HepG2 (cell line): ENCODE results near the gene LRRN3. TPM values are rescaled to one million over a fixed set of nuclear protein-coding genes. Genes with fewer than 3 reads are reported as not detected.

Source experiments
- ATAC-seq: fragments of 200-7000 bp; cut with Tn5 transposase; 3 replicates; pipeline ENCODE4 v1.9.1; 2020; ENCODE audit warnings: mild to moderate bottlenecking, moderate library complexity
- BruUV-seq: library from RNA; stranded (reverse); fragments of 400-500 nt; replicated peaks from 2 replicates; lab custom pipeline; 2021; lab: Mats Ljungman, UMichigan
- CTCF ChIA-PET: fragments of 300-600 bp; formaldehyde crosslinking; extraction: SDS; loops from one replicate; lab custom pipeline; 2021; ENCODE audit warnings: low total read pairs, inconsistent platforms, low intra/inter-chr PET ratio; lab: Yijun Ruan, JAX
- POLR2A ChIA-PET: fragments of 350-600 bp; sonication (Branson Sonifier 250); formaldehyde crosslinking; loops from one replicate; lab custom pipeline; 2020; ENCODE audit warnings: antibody characterized with exemption, inconsistent platforms; lab: Yijun Ruan, JAX
- DNase-seq: peaks from one replicate; pipeline ENCODE4 v3.0.0-alpha.2; 2015; ENCODE audit warnings: low spot score
- FAIRE-seq: peaks from 3 replicates; lab custom pipeline; 2011; peaks lifted over from hg19 to GRCh38; lab: Jason Lieb, UNC
- H2AFZ ChIP-seq: one replicate; pipeline ENCODE4 v1.6.1; 2011; ENCODE audit warnings: low read length, inconsistent platforms
- H3K27ac ChIP-seq: fragments of 300-600 bp; 3 replicates; pipeline ENCODE4 v1.8.0; 2011; ENCODE audit warnings: mixed run types, mild to moderate bottlenecking, mixed read lengths, low read length, inconsistent platforms; ENCODE audit not compliant: insufficient read depth; ENCODE audit errors: extremely low read length
- H3K27me3 ChIP-seq, 2 experiments: fragments of 200-600 bp in 1 of 2; 2 replicates in 1 of 2; 3 replicates in 1 of 2; pipeline versions ENCODE4 v1.6.0 to v1.8.0; 2011; ENCODE audit warnings: low read length in 2 of 2, mild to moderate bottlenecking in 2 of 2, moderate library complexity in 2 of 2, inconsistent platforms in 1 of 2; ENCODE audit not compliant: insufficient read depth in 2 of 2, control insufficient read depth in 1 of 2
- H3K36me3 ChIP-seq, 2 experiments: fragments of 200-600 bp in 1 of 2; replicated peaks in 1 of 2; 2 replicates in 1 of 2; 3 replicates in 1 of 2; pipeline versions ENCODE4 v1.5.1 to v1.8.0; 2011; ENCODE audit warnings: low read length in 2 of 2, inconsistent platforms in 1 of 2; ENCODE audit not compliant: insufficient read depth in 2 of 2, control insufficient read depth in 1 of 2
- H3K4me1 ChIP-seq: 2 replicates; pipeline ENCODE4 v1.5.1; 2012; ENCODE audit warnings: low read length, inconsistent platforms; ENCODE audit not compliant: insufficient read depth
- H3K4me2 ChIP-seq: 2 replicates; pipeline ENCODE4 v1.6.0; 2011; ENCODE audit warnings: low read depth, low read length, inconsistent platforms
- H3K4me3 ChIP-seq, 3 experiments: fragments of 200-600 bp in 1 of 3; sonication (generic), shearing (Covaris generic) in 1 of 3; replicated peaks in 1 of 3; 2 replicates each; pipeline ENCODE4 v1.5.1; 2011 to 2016; ENCODE audit warnings: low read length in 3 of 3, inconsistent platforms in 2 of 3, low read depth in 2 of 3, mild to moderate bottlenecking in 2 of 3, control low read depth in 1 of 3, mixed read lengths in 1 of 3; ENCODE audit not compliant: insufficient read depth in 1 of 3
- H3K79me2 ChIP-seq: one replicate; pipeline ENCODE4 v1.6.1; 2011; ENCODE audit warnings: low read length, inconsistent platforms; ENCODE audit not compliant: insufficient read depth
- H3K9ac ChIP-seq: 2 replicates; pipeline ENCODE4 v1.6.0; 2011; ENCODE audit warnings: mild to moderate bottlenecking, low read depth, low read length, inconsistent platforms; ENCODE audit not compliant: insufficient read depth
- H3K9me3 ChIP-seq: 2 replicates; pipeline ENCODE4 v1.5.1; 2012; ENCODE audit warnings: mild to moderate bottlenecking, low read length
- H4K20me1 ChIP-seq: 2 replicates; pipeline ENCODE4 v1.6.0; 2011; ENCODE audit warnings: inconsistent platforms, mild to moderate bottlenecking, low read length, moderate library complexity; ENCODE audit not compliant: insufficient read depth
- ATF7 ChIP-seq, 2 experiments: fragments of 450-650 bp in 1 of 2; sonication (generic) in 1 of 2; formaldehyde crosslinking in 1 of 2; IDR thresholded peaks; 2 replicates each; pipeline versions ENCODE4 v1.4.0 to v1.6.1; 2016 to 2020; ENCODE audit warnings: antibody characterized with exemption in 1 of 2, mild to moderate bottlenecking in 1 of 2, missing genetic modification reagents in 1 of 2
- CREB1 ChIP-seq, 2 experiments: fragments of 450-650 bp in 1 of 2; IDR thresholded peaks; 2 replicates each; pipeline ENCODE4 v1.6.1; 2016 to 2017; ENCODE audit warnings: control low read depth in 1 of 2, mild to moderate bottlenecking in 1 of 2, missing compliant biosample characterization in 1 of 2, missing genetic modification characterization in 1 of 2
- IRX3 ChIP-seq: sonication (generic); formaldehyde crosslinking; IDR thresholded peaks from 2 replicates; pipeline ENCODE4 v1.8.1; 2023; ENCODE audit warnings: mild to moderate bottlenecking, low read depth, missing genetic modification reagents, borderline replicate concordance
- KDM4B ChIP-seq: sonication (generic); formaldehyde crosslinking; IDR thresholded peaks from 2 replicates; pipeline ENCODE4 v1.4.0; 2020; ENCODE audit warnings: missing genetic modification reagents
- RFXANK ChIP-seq: IDR thresholded peaks from 2 replicates; pipeline ENCODE4 v1.6.1; 2016
- SP2 ChIP-seq: sonication (generic); formaldehyde crosslinking; IDR thresholded peaks from 2 replicates; pipeline ENCODE4 v1.5.1; 2020; ENCODE audit warnings: mild to moderate bottlenecking, missing genetic modification reagents
- ZKSCAN8 ChIP-seq: IDR thresholded peaks from 2 replicates; pipeline ENCODE4 v1.6.1; 2016; ENCODE audit warnings: borderline replicate concordance, missing genetic modification reagents, missing compliant biosample characterization
- ZSCAN21 ChIP-seq: sonication (generic); formaldehyde crosslinking; IDR thresholded peaks from 2 replicates; pipeline ENCODE4 v1.8.0; 2022; ENCODE audit warnings: mild to moderate bottlenecking, missing genetic modification reagents, moderate library complexity, borderline replicate concordance
- WGBS: methylation state at CpG from one replicate; pipeline ENCODE4 v1.1.6; 2017; ENCODE audit warnings: low lambda C conversion rate; 5-methylcytosine and 5-hydroxymethylcytosine counted together
- in situ Hi-C: cut with HindIII; loops from 2 replicates; pipeline ENCODE4 v1.10.0; 2017; ENCODE audit warnings: low pct_unique_long_range_greater_than_20kb; ENCODE audit not compliant: extremely low pct_ligation_motif_present
- intact Hi-C: fragments of 100-400 bp; cut with micrococcal nuclease; formaldehyde crosslinking; loops from one replicate; pipeline ENCODE4 v1.10.0; 2022; ENCODE audit not compliant: unreplicated experiment
- polyA plus RNA-seq, 8 experiments: library from polyadenylated mRNA; depleted of rRNA in 3 of 8; stranded (reverse) in 7 of 8; unstranded in 1 of 8; fragments of >200 nt; fragmentation: Illumina TruSeq in 4 of 8; extraction: Trizol in 4 of 8; gene quantifications; 2 replicates each; pipeline versions ENCODE4 v1.2.1 to v1.2.3, GENCODE V29; 2011 to 2016; ENCODE audit warnings: low read depth in 4 of 8, missing spikeins in 1 of 8, mixed read lengths in 1 of 8; ENCODE audit not compliant: insufficient read depth in 1 of 8
- total RNA-seq, 5 experiments: library from RNA; depleted of rRNA; stranded (reverse); fragments of >200 nt; fragmentation: Illumina TruSeq; extraction: Trizol; gene quantifications; 2 replicates each; pipeline ENCODE4 v1.2.3, GENCODE V29; 2016; ENCODE audit warnings: low read depth in 1 of 5
- TF ChIP-seq, protein P1 (sequence below): sonication (generic); formaldehyde crosslinking; IDR thresholded peaks from 2 replicates; pipeline ENCODE4 v1.5.0; 2020; ENCODE audit warnings: missing genetic modification reagents
- TF ChIP-seq, protein P2 (sequence below): sonication (generic); formaldehyde crosslinking; IDR thresholded peaks from 2 replicates; pipeline ENCODE4 v1.5.0; 2020; ENCODE audit warnings: missing genetic modification reagents, mild to moderate bottlenecking, borderline replicate concordance

Gene LRRN3
- total and polyA plus RNA-seq, 2 of the 13 experiments (the other 11 are each of a cell fraction or from before 2014, with no cell fraction given), result 0.07 TPM; not detected in 1

DNA sequence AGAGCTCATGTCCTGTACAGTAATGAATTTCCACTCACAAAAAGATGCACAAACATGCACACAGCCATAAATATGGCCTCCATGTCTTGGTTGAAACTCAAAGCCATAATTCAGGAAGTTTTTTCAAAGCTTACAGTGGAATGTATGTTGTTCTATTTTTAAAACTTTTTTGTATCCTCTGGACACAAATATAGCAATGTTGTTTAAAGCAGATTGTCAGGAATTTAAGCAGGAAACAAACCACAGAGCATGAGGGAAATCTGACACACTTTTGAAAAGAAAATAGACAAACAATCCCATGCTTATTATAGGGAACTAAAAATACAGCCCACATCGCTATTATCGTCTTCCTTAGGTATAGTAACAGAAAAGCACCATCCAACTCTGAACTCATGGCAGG, 21.5 kb downstream of the LRRN3 start (continued):
- TF ChIP-seq IRX3 (CRISPR knock-in tag) (no peak), CREB1 (IDR thresholded peaks at IDR 0.05) (no peak), CREB1 (CRISPR knock-in tag; IDR thresholded peaks at IDR 0.05) (no peak), SP2 (CRISPR knock-in tag) (no peak)
- TF ChIP-seq, protein P1, sequence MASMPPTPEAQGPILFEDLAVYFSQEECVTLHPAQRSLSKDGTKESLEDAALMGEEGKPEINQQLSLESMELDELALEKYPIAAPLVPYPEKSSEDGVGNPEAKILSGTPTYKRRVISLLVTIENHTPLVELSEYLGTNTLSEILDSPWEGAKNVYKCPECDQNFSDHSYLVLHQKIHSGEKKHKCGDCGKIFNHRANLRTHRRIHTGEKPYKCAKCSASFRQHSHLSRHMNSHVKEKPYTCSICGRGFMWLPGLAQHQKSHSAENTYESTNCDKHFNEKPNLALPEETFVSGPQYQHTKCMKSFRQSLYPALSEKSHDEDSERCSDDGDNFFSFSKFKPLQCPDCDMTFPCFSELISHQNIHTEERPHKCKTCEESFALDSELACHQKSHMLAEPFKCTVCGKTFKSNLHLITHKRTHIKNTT (CRISPR knock-in tag), result no peak
- TF ChIP-seq, protein P2, sequence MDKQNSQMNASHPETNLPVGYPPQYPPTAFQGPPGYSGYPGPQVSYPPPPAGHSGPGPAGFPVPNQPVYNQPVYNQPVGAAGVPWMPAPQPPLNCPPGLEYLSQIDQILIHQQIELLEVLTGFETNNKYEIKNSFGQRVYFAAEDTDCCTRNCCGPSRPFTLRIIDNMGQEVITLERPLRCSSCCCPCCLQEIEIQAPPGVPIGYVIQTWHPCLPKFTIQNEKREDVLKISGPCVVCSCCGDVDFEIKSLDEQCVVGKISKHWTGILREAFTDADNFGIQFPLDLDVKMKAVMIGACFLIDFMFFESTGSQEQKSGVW (CRISPR knock-in tag), result no peak

DNA sequence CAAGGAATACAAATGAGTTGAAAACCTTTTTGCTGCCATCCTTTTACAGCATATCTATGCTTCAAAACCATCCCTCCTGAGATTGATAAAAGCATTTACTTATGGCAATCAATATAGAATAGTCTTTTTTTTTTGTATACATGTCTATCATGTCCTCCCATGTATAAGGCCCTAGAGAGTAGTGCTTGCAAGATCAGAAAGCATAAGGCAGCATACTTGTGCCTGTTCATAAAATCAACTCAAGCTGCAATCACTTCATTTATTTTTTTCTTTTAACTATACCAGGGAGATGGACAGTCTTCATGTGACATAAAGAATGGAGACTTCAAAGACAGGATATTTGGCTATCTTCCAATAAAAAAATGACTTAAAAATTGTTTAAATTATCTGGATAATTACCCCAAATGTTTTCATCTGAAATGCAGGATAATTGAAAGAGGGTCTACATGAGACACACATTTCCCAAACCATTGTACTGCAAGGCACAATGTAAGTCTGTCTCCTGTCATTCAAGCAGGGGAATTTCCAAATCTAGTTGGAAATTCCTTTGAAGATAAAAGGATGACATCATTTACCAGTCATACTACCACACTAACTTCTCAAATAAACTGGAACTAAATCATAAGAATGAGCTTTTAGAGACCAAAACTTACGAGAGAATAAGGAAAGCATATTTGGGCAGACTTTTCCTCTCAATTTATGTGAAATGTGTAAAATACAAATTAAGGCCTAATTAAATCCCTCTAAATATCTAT, 22.5 kb downstream of the LRRN3 start:
- no peak overlapping the region for H3K4me2 ChIP-seq
- H4K20me1 ChIP-seq, result no peaks in the 10 kb centered on the region
- H3K79me2 ChIP-seq, result no peaks in the 10 kb centered on the region
- intact Hi-C loops (no loop called here), in situ Hi-C loops (no loop called here)
- DNase-seq, result peak; percentile 29
- H3K9me3 ChIP-seq, result no peaks in the 10 kb centered on the region
- no peak for ATAC-seq
- H2AFZ ChIP-seq, result no peak overlapping the region
- H3K9ac ChIP-seq, result no peak overlapping the region
- ChIA-PET POLR2A (no interaction called here), CTCF (no interaction called here)
- H3K36me3 ChIP-seq, result no peaks in the 10 kb centered on the region
- 74% methylated on average over 1 of the region's 1 CpG for whole genome bisulfite sequencing
- no TSS peak for BruUV-seq
- no peak overlapping the region for H3K4me3 ChIP-seq
- no peaks in the 10 kb centered on the region for H3K4me1 ChIP-seq
- TF ChIP-seq ATF7 (IDR thresholded peaks at IDR 0.05) (peak; percentile 91), ATF7 (CRISPR knock-in tag; IDR thresholded peaks at IDR 0.05) (no peak), RFXANK (CRISPR knock-in tag) (no peak), ZSCAN21 (CRISPR knock-in tag) (no peak), KDM4B (CRISPR knock-in tag) (no peak), ZKSCAN8 (CRISPR knock-in tag) (no peak)
- no peaks in the 10 kb centered on the region for H3K27me3 ChIP-seq
- no peak overlapping the region for H3K27ac ChIP-seq
- no peak for FAIRE-seq
